MV-4-11 (cell line): ENCODE measurements around the gene CYP51A1.
A peak's percentile ranks its signal among the peaks of the same experiment; 100 is the strongest.
"Not testable (repeated sequence)": the region's sequence is repeated elsewhere in the genome, so short reads cannot be mapped to it uniquely, and the experiment has no call there.

Source experiments
- DNase-seq: peaks from one replicate; lab custom pipeline; 2025; lab: John Stamatoyannopoulos, UW

Gene CYP51A1

DNA sequence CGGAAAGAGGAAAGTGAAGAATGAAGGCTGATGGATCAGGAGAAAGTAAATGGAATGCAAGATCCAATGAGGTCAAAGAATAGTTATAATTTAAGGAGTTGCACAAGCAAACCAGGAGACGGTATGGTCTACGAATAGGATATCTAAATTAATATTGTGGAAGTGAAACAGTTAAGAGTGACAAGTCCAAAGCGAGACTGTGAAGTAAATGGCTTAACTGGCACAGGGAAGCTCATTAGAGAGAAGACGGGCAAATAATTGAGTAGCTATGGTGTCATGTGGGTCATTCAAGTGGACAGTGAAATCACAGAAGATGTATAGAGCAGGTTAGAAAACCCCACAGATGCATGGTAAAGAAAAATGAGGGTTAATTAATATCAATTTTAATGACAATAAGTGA, 3.2 kb downstream of the CYP51A1 start:
- DNase-seq, result no peak

DNA sequence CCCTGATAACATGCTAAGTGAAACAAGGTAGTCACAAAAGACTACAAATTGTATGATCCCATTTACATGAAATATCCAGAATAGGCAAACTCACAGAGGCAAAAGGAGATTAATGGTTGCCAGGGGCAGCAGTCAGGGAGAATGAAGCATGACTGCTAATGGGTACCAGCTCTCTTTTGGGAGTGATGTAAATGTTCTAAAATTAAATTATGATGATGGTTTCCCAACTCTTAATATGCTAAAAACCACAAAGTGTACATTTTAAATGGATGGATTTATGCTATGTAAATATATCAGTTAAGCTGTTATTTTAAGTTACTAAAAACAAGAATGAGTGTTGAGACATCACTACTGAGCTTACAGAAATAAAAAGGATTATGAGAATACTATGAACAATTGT, 12.6 kb downstream of the CYP51A1 start:
- no peak for DNase-seq

DNA sequence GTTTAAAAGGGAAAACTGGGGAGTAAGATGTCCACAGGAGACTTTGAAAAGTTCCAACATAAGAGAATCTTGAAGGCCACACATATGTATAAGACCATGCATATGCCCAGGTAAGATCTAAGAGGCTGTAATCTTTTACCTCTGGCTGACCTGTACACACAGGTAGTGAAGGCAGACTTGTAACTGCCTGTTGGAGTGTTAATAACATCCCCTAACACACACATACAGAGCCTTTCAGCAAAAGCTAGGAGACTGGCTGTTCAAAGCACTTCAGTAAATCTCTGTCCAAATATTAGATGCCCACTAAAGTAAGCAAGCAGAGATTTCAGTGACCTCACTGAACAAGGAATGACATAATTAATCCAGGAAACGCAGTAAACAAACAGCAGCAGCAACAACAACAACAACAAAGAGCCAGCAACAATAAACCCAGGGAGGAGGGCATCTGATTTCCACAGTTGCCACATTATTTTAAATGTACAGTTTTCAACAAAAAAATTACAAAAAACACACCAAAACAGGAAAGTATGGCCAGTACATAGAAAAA, 15.0 kb downstream of the CYP51A1 start:
- DNase-seq, result no peak

DNA sequence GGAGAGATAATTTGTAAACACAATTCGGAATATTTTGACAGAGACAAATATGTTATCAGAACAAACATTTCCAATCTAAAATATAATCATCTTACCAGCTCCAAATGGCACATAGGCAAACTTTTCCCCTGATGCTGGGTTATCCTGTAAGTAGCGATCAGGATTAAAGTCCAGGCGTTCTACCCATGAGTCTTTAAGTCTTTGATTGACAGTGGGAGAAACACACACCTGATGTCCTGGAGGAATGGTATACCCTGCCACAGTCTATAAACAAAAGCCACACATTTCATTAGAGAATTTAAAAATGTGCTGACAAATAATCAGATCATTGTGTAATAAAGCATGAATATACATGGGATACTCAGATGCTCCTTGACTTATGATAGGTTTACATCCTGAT, 17.3 kb downstream of the CYP51A1 start:
- no peak for DNase-seq

DNA sequence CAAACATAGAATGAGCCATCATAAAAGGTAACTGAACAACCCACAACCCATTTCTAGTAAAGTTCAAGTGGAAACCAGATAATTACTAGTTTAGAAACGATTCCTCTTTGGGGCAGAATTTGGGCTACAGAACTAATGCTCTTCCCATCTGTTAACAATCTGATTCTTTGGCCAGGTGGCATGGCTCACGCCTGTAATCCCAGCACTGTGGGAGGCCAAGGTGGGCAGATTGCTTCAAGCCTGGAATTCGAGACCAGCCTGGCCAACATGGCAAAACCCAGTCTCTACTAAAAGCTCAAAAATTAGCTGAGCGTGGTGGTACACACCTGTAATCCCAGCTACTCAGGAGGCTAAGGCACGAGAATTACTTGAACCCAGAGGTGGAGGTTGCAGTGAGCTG, 18.5 kb downstream of the CYP51A1 start:
- DNase-seq, result no peak

DNA sequence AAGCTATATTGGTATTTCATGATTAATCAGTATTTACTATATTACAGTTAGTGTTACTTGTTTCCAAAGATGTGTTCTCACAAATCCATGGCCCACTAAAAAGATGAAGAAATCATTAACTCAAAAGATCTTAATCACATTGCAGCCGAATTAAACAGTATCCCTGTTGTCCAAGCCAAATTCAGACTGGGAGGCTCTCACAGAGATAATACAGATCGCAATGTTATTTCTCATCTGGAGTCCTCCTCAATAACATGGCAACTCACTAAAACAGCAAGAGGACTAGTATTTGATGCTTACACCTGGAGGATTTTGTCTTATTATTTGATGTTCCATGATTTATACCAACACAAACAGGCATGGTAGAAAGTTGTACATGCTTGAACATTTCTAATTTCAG, 23.4 kb downstream of the CYP51A1 start:
- DNase-seq, result no peak

DNA sequence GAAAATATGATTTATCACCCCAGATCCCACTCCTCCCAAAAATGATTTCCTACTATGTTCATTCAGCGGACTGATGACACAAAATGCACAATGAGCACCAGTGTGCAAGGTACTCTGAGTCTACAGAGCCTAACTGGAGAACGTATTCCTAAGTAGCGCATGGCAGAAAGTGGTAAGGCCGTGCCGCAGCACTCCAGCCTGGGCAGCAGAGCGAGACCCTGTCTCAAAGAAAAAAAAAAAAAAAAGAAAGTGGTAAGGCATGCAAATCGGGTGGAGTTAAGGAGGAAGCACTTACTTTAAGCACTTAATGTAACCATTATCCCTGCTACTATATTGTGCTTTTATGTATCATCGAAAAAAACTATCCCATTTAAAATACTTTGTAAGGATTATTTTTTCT, 25.5 kb downstream of the CYP51A1 start:
- no peak for DNase-seq

DNA sequence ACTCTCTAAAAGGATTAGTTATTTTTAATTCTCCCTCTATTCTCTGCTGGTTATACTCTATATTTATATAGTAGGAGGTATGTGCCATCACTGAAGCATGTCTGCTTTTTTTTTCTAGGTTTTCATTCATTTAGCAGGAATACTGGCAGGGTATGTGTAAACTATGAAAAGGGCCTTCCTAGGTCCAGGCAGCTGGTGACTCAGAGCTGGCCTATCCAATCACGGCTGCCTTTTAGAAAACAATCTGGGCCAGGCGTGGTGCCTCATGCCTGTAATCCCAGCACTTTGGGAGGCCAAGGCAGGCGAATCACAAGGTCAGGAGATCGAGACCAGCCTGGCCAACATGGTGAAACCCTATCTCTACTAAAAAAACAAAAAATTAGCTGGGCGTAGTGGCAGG, 31.4 kb downstream of the CYP51A1 start:
- not testable (repeated sequence) for DNase-seq

DNA sequence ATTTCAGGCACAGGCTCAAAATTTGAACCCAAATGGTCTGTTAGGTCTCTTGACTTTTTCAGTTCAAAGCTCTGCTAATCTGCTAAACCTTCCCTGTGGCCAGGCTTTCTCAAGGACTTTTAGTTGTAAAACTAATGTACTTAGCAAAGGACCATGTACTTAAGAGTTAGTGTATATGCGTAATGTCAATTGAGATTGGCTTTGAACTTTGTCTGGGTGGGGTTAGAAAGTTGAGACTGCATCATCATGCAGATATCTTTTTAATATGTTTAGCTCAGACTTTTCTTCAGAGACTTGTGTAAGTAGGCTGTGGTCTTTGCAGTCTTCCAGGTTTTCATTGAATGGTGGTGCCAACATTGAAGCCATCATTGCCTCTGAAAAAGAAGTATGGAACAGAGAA, 33.7 kb downstream of the CYP51A1 start:
- DNase-seq, result no peak

DNA sequence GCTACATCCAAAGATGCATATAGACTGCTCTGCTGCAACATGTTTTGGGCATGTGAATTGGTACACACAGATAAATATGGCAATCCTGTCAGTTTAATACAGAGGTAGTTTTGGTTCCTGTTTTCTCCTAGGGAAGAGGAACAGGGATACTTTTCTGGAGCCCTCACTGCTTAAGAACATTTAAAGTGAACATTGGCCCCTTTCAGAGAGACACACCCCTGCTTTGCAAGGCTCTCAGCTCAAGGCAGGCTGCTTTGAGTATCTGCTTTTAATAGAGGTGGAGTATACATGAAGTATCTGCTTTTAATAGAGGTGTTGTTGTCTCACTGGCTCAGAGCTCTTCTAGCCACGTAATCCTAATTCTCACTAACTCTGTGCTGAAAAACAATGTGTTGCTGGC, 38.9 kb downstream of the CYP51A1 start:
- peak; percentile 84 for DNase-seq

DNA sequence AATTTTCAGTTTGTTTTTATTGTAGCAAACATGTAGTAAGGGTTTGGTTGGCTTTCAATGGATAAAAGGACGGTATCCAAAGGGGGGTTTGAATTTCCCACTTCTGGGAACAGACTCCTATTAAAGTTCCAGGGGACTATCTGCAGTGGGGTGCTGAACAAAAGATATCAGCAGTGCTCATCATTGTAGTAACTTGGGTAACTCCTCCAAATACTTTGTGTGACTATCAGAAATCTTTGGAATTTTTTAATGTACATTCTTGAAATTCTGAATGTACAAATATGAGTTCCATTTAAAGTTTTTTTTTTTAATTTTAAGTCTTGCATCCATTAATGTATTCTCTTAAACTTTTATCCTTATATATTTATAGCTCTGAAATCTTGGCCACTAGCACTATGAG, 42.1 kb downstream of the CYP51A1 start:
- DNase-seq, result no peak

DNA sequence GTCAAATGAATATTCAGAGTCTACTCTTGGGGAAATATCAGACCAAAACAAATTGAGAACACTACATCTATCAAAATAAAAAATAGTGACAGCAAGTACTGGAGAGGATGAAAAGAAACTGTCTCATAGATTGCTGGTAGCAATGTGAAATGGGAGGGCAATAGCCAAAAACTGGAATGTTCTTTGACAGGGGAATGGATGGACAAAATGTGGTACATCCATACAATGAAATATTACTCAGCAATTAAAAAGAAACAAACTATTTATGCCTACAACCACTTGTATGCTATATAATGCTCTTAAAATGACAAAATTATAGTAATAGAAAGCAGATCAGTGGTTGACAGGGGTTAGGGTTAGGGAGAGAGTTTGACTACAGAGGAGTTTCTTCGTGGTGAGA, 46.0 kb downstream of the CYP51A1 start:
- DNase-seq, result no peak

DNA sequence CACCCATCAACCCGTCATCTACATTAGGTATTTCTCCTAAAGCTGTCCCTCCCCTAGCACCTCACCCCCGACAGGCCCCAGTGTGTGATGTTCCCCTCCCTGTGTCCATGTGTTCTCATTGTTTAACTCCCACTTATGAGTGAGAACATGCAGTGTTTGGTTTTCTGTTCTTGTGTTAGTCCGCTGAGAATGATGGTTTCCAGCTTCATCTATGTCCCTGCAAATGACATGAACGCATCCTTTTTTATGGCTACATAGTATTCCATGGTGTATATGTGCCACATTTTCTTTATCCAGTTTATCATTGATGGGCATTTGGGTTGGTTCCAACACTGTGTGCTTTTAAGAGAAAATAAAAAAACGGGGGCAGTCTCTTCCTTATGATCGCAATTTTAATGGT, 50.4 kb downstream of the CYP51A1 start:
- not testable (repeated sequence) for DNase-seq

DNA sequence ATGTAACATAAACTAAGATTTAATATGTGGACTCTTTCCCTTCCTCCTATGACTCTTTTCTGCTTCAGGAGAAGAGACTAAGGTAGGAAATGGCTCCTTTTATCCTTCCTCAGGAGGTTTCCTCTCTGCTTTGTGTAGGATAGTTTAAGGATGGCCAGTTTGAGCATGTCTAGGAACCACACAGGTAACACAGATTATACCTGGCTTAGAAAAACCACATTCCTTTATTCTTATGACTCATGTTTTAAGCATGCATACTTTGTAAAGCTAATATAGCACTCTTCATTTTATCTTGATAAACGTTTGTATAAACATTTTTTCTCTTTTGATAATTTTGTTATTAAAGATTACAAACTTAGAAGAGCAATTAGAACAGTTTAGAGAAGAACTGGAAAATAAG, 57.8 kb downstream of the CYP51A1 start:
- no peak for DNase-seq

DNA sequence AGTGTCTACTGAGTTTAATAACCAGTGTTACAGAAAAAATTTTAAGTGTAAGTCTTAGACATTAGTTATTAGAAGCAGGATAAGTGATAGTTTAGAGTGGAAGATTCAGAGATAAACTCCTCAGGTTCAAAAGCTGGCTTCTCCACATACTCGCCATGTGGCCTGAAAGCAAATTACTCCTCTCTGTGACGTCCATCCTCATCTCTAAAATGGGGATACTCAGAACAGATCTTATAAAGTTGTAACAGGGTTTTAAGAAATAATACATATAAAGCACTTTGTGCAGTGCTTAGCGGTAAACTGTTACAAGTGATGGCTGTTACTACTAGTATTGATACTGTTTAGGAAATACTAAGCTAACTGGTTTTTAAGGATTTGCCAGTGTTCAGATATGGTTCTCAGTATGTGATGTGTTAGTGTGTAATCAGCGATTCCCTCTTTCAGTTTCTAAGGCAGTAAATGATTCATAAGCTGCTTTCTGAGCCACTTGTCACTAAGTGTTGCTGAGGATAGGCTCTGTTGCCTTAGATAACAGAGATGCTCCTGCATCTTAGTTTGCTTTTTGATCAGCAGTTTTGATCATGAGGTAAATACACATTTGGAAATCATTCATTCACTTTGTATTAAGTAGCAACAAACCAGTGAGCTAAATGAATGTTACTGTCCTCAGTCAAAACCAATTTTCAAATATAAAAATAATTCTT, 58.7 kb downstream of the CYP51A1 start:
- DNase-seq, result peak; percentile 9

DNA sequence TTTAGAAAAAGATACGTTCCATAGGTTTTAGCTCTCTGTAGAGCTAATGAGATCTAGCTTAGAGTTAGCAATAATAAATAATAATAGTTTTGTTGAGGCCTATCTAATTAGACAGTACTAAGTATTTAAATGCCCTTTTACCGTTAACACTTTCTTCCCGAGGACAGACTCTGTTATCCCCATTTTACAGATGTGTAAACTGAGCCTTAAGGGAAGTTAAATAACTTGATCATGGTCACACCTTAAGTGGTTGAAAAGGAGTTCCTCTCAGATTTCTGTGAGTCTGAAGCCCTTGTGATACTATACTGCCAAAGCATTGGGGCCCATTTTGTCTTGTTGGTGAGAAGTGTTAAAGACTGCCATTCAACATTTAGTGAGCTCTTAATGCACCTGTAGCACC, 61.6 kb downstream of the CYP51A1 start:
- no peak for DNase-seq

DNA sequence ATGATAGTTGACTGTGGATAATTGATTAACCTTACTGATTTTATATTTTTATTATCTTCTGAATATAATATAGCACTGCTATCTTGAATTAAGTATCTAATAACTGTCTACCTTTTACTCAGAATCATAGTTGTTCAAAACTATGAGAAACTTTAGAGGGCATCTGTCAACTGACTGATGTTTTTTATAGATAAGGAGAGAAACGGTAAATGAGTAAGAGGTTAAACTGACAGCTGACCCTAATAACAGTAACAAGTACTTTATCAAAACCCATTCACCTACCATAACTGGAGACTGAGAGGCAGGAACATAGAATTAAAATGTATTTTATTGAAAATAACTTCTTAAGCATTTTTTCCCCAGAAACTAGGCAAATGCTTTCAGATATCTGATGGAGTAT, 62.2 kb downstream of the CYP51A1 start:
- DNase-seq, result no peak

DNA sequence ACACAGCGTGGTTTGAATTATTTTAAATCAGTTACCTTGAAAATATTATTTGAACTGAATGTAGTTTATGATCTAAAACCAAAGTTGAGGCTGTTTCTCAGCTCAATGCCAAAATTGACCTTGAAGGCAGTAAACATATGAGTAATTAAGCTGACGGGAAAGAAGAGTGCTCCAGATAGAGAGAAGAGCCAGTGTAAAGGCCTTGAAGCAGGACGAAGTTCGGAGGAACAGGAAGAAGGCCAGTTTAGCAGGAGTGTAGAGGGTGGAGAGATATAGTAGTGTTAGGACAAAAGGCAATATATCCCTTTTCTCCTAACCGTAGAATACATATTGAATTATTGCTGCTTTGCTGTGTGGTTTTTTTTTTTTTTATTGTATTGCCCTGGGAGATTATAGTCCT, 63.2 kb downstream of the CYP51A1 start:
- DNase-seq, result no peak

DNA sequence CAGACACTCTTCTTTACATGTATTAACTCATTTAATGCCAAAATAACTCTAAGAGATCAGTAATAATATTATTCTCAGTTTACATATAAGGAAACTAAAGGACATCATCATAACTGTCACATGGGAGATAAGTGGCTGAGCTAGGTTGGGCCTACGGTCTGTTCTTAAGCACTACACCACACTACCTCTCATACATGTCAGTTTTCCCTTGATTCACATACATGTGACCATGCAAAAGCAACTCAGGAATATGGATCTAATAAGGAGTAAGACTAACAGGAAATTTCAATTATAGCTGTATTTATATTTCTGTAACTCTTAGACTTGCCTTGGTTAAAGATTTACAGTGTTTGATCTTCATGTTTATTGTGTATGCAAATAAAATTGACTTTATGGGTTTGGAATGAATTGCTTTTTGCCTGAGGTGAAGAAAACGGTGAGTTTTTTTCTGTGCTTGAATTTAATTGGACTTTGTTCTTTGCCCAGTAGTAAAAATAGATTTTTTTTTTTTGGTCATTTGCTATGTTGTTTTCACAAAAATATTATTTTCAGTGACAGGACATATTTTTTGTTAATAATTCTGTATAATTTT, 69.7 kb downstream of the CYP51A1 start:
- no peak for DNase-seq
